Fibroblast of pulmonary artery (primary cell): ENCODE results near the gene WBP2NL.

Experiments
- DNase-seq: peaks from one replicate; pipeline ENCODE4 v3.0.0-alpha.2; 2010; ENCODE audit warnings: low read depth
- H3K4me3 ChIP-seq: replicated peaks from 2 replicates; pipeline ENCODE4 v1.5.1; 2011; ENCODE audit warnings: low read depth, mild to moderate bottlenecking, control low read depth, low read length, moderate library complexity
- TF ChIP-seq, protein P1 (sequence below): IDR thresholded peaks from 2 replicates; pipeline ENCODE4 v1.5.1; 2011; ENCODE audit warnings: mild to moderate bottlenecking, control low read depth, low read length, inconsistent platforms; ENCODE audit errors: missing control alignments

WBP2NL gene

DNA sequence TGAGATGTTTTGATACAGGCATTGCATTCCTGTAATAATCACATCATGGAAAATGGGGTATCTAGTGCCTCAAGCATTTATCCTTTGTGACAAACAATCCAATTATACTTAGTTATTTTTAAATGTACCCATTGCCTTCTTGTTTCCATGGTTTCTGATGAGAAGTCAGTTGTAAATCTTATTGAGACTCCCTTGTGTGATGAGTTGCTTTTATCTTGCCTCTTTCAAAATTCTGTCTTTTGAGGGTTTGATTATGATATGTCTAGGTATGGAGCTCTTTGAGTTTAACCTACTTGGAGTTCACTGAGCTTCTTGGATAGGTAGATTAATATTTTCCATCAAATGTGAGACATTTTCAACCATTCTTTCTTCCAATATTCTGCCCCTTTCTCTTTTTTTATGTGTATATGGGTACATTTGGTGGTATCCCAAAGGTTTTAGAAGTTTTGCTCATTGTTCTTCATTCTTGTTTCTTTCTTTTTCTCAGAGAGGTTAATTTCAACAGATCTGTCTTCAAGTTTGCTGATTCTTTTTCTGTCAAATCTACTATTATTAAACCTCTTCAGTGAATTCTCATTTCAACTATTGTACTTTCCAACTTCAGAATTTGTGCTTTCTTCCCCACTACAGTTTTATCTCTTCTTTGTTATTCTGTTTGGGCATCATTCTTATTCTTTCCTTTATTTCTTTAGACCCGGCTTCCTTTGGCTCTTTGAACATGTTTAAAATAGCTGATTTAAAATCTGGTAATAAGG, 58.3 kb downstream of the WBP2NL start:
- TF ChIP-seq, protein P1, sequence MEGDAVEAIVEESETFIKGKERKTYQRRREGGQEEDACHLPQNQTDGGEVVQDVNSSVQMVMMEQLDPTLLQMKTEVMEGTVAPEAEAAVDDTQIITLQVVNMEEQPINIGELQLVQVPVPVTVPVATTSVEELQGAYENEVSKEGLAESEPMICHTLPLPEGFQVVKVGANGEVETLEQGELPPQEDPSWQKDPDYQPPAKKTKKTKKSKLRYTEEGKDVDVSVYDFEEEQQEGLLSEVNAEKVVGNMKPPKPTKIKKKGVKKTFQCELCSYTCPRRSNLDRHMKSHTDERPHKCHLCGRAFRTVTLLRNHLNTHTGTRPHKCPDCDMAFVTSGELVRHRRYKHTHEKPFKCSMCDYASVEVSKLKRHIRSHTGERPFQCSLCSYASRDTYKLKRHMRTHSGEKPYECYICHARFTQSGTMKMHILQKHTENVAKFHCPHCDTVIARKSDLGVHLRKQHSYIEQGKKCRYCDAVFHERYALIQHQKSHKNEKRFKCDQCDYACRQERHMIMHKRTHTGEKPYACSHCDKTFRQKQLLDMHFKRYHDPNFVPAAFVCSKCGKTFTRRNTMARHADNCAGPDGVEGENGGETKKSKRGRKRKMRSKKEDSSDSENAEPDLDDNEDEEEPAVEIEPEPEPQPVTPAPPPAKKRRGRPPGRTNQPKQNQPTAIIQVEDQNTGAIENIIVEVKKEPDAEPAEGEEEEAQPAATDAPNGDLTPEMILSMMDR, result no peak
- H3K4me3 ChIP-seq, result no peak overlapping the region
- no peak for DNase-seq

DNA sequence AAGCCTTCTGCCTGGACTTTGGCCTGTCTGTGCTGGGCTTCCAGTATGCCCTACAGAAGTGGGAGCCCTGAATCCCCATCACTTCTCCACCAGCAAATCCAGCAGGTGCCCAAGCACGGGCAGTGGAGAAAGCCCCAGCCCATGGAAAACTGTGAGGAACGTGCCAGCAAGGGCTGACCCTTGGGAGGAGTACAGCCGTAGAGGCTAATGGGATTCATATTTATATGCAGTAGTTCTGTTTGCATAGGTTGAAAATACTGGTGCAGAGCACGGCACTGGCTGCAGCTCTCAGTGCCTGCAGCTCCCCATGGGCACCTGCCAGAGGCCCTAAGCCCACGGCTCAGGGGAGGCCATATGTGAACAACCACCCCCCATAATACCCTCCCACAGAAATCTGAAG, 61.9 kb downstream of the WBP2NL start:
- no peak overlapping the region for H3K4me3 ChIP-seq
- DNase-seq, result no peak
- TF ChIP-seq, protein P1, result no peak

DNA sequence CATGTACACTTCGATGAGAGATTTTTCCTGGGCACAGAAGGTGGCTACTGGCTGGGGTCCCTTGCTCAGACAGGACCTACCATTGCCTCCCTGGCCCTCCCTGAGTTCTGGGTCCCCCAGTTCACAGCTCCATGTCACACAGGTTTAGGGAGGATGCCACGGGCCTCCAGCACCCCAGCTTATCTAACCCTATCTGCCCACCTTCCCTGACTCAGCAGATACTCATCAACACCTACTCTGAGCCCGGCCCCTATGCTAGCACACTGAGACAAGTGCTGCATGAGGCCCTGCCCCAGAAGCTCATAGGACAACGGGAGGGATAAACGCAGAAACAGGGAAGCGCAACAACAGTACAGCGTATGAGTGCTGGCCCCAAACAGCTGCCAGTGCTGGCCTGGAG, 62.5 kb downstream of the WBP2NL start:
- no peak for DNase-seq
- no peak overlapping the region for H3K4me3 ChIP-seq
- TF ChIP-seq, protein P1, result no peak

DNA sequence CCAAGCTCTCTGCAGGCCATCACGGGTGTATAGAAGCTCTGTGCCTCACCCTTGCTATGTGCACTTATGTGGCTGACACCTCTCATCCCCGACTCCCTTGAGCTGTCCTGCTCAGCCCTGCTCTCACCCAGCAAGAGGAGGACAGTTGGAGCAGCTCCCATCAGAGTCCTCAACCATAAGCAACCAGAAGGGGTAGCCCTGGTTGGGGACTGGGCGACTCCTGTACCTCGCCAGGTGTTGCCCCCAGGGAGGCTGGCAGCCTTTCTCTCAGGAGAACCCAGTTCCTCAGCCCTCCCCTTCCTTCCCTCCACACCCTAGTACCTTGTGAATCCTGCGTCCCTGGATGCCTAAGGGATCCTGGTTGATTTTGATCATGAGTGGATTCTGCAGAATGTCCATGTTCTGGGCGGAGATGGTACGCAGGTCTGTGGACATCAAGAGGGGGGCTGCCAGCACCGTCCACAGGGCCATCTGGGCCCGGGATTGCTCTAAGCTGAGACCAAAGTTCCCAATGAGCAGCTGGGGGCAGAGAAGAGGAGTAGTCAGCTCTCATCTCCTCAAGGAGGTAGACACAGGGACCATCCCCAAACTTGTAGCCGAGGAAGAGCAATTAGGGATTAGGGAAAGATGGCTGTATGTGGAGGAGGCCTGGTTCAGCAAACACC, 64.0 kb downstream of the WBP2NL start:
- DNase-seq, result no peak
- TF ChIP-seq, protein P1, result no peak
- H3K4me3 ChIP-seq, result no peak overlapping the region

DNA sequence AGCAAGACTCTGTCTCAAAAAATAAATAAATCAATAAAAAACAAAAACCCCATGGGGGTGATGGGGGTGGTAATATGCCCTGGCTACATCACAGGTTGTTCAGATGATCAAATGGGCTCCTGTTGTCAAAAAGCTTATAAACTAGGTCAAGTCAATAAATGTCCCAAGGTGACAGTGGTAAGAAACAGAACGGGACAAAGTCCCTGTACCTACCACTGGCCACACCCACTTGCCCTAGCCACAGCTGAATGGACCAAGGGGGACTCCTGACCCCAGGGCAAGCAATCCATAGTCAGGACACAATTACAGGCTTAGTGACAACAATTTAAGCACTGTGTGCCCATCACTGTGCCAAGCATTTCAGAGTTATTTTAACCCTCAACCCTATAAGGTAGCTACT, 66.0 kb downstream of the WBP2NL start:
- no peak for DNase-seq
- H3K4me3 ChIP-seq, result no peak overlapping the region
- TF ChIP-seq, protein P1, result no peak

DNA sequence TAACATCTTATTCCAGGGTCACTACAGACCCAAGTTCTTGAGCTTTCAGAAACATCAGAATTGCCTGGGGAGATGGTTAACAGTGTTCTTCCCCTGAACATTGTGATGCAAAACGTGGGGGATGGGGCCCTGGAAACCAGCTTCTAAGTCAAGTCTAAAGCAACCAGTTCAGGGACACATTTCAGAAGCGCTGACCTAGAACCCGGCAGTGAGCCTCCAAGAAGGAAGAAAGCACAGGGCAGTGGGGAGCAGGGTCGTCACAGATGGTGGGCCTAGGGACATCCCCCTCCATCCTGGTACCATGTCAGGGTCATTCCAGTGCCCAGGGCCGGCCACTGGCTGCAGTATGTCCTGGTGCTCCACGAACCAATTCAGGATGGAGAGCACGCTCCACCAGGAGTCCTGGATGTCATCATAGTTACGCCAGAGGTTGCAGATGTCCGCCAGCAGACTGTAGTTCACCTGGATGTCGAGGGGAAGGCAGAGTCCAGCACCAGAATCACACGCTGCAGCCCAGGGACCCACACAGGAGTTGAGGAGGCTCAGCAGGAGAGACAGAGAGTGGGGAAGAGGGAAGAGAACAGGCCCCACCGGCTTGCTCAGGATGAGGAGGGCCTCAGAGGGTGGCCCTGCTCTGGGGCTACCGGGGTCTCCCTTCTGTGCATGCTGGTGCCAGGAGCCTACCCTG, 67.0 kb downstream of the WBP2NL start:
- no peak for DNase-seq
- H3K4me3 ChIP-seq, result no peak overlapping the region
- TF ChIP-seq, protein P1, result no peak
